ENCODE data around the gene GJA1. TPM values are rescaled to one million over a fixed set of nuclear protein-coding genes. Genes with fewer than 3 reads are reported as not detected.

The GJA1 gene
- total RNA-seq, 1 donor from 2014 or later = 286 TPM

- Mint-ChIP-seq H3K27me3 (ENCODE audit: unreplicated experiment) (no peaks in the 10 kb centered on the region), H3K9me3 (ENCODE audit: unreplicated experiment) (no peaks in the 10 kb centered on the region), H3K36me3 (ENCODE audit: unreplicated experiment) (no peaks in the 10 kb centered on the region), H3K27ac (ENCODE audit: unreplicated experiment) (no peak overlapping the region), H3K4me1 (ENCODE audit: unreplicated experiment) (peaks cover 1% of the 10 kb centered on the region), H3K4me3 (ENCODE audit: unreplicated experiment) (no peak overlapping the region)
- TF ChIP-seq CTCF (IDR thresholded peaks at IDR 0.05) = no peak
- no peak for DNase-seq (ENCODE audit: extremely low spot score, unreplicated experiment)
Measured at GRCh38 chr6:121479486-121480098, 44.1 kb downstream of the GJA1 start.

- Mint-ChIP-seq H3K27ac (ENCODE audit: unreplicated experiment) (no peak overlapping the region), H3K4me1 (ENCODE audit: unreplicated experiment) (peaks cover 4% of the 10 kb centered on the region), H3K4me3 (ENCODE audit: unreplicated experiment) (no peak overlapping the region), H3K27me3 (ENCODE audit: unreplicated experiment) (no peaks in the 10 kb centered on the region), H3K36me3 (ENCODE audit: unreplicated experiment) (no peaks in the 10 kb centered on the region), H3K9me3 (ENCODE audit: unreplicated experiment) (no peaks in the 10 kb centered on the region)
- no peak for TF ChIP-seq CTCF (IDR thresholded peaks at IDR 0.05)
- no peak for DNase-seq (ENCODE audit: extremely low spot score, unreplicated experiment)
Measured at GRCh38 chr6:121480099-121480713, 44.8 kb downstream of the GJA1 start.

- H3K9me3 Mint-ChIP-seq (ENCODE audit: unreplicated experiment) = no peaks in the 10 kb centered on the region
- no peak overlapping the region for H3K27ac Mint-ChIP-seq (ENCODE audit: unreplicated experiment)
- DNase-seq (ENCODE audit: extremely low spot score, unreplicated experiment) = no peak
- H3K4me3 Mint-ChIP-seq (ENCODE audit: unreplicated experiment) = no peak overlapping the region
- peaks cover 11% of the 10 kb centered on the region for H3K4me1 Mint-ChIP-seq (ENCODE audit: unreplicated experiment)
- no peaks in the 10 kb centered on the region for H3K27me3 Mint-ChIP-seq (ENCODE audit: unreplicated experiment)
- TF ChIP-seq CTCF (IDR thresholded peaks at IDR 0.05) = no peak
- H3K36me3 Mint-ChIP-seq (ENCODE audit: unreplicated experiment) = no peaks in the 10 kb centered on the region
Measured at GRCh38 chr6:121482004-121482693, 46.7 kb downstream of the GJA1 start.

- DNase-seq (ENCODE audit: extremely low spot score, unreplicated experiment) = no peak
- no peak for TF ChIP-seq CTCF (IDR thresholded peaks at IDR 0.05)
- no peaks in the 10 kb centered on the region for H3K9me3 Mint-ChIP-seq (ENCODE audit: unreplicated experiment)
Measured at GRCh38 chr6:121482751-121483150, 47.3 kb downstream of the GJA1 start.

GRCh38 chr6:121485359-121485811 is 49.9 kb downstream of the GJA1 start:
- Mint-ChIP-seq H3K36me3 (ENCODE audit: unreplicated experiment) (no peaks in the 10 kb centered on the region), H3K9me3 (ENCODE audit: unreplicated experiment) (no peaks in the 10 kb centered on the region), H3K4me1 (ENCODE audit: unreplicated experiment) (peaks cover 11% of the 10 kb centered on the region), H3K4me3 (ENCODE audit: unreplicated experiment) (no peak overlapping the region), H3K27me3 (ENCODE audit: unreplicated experiment) (no peaks in the 10 kb centered on the region), H3K27ac (ENCODE audit: unreplicated experiment) (no peak overlapping the region)
- no peak for DNase-seq (ENCODE audit: extremely low spot score, unreplicated experiment)
- no peak for TF ChIP-seq CTCF (IDR thresholded peaks at IDR 0.05)

More at GRCh38 chr6:121482751-121483150, 47.3 kb downstream of the GJA1 start:
- peaks cover 11% of the 10 kb centered on the region for H3K4me1 Mint-ChIP-seq (ENCODE audit: unreplicated experiment)
- no peak overlapping the region for H3K4me3 Mint-ChIP-seq (ENCODE audit: unreplicated experiment)
- H3K36me3 Mint-ChIP-seq (ENCODE audit: unreplicated experiment) = no peaks in the 10 kb centered on the region
- H3K27me3 Mint-ChIP-seq (ENCODE audit: unreplicated experiment) = no peaks in the 10 kb centered on the region
- H3K27ac Mint-ChIP-seq (ENCODE audit: unreplicated experiment) = peak overlapping the region; percentile 20
